Heart right ventricle (tissue), 16 donors: ENCODE data around the gene PPP3CA. TPM values are rescaled to one million over a fixed set of nuclear protein-coding genes. Genes with fewer than 3 reads are reported as not detected.

Source experiments
- ATAC-seq, 8 donors: fragments of 200-7000 bp; cut with Tn5 transposase; one replicate each; pipeline ENCODE4 v1.9.1; 2020; ENCODE audit warnings: mild to moderate bottlenecking in 8 of 8, moderate library complexity in 8 of 8, moderate number of reproducible peaks in 1 of 8
- DNase-seq, 2 donors: peaks; one replicate each; pipeline ENCODE4 v3.0.0-alpha.2; 2020
- H3K27ac ChIP-seq, 10 donors: fragments of 200-600 bp; sonication (generic) in 2 of 10; one replicate each; pipeline versions ENCODE4 v1.5.0 to v1.8.0; 2020 to 2022; ENCODE audit warnings: mild to moderate bottlenecking in 3 of 10
- H3K27me3 ChIP-seq, 7 donors: fragments of 200-600 bp; one replicate each; pipeline ENCODE4 v1.8.0; 2021 to 2022; ENCODE audit warnings: mild to moderate bottlenecking in 2 of 7
- H3K36me3 ChIP-seq, 9 donors: fragments of 200-600 bp; sonication (generic) in 1 of 9; one replicate each; pipeline versions ENCODE4 v1.5.0 to v1.8.0; 2020 to 2022; ENCODE audit warnings: mild to moderate bottlenecking in 2 of 9
- H3K4me1 ChIP-seq, 9 donors: fragments of 200-600 bp; sonication (generic) in 1 of 9; one replicate each; pipeline versions ENCODE4 v1.5.0 to v1.8.0; 2020 to 2022; ENCODE audit warnings: mild to moderate bottlenecking in 4 of 9
- H3K4me3 ChIP-seq, 10 donors: fragments of 200-600 bp; sonication (generic) in 2 of 10; one replicate each; pipeline versions ENCODE4 v1.5.0 to v1.8.0; 2020 to 2022; ENCODE audit warnings: mild to moderate bottlenecking in 7 of 10, moderate library complexity in 2 of 10
- H3K9me3 ChIP-seq, 11 donors: fragments of 200-600 bp in 10 of 11; sonication (generic) in 2 of 11; one replicate each; pipeline versions ENCODE4 v1.5.0 to v1.8.0; 2013 to 2022; ENCODE audit warnings: mild to moderate bottlenecking in 2 of 11, control low read depth in 1 of 11, moderate library complexity in 1 of 11
- CTCF ChIP-seq, 9 donors: fragments of 200-600 bp; sonication (generic) in 2 of 9; IDR thresholded peaks; one replicate each; pipeline versions ENCODE4 v1.5.0 to v1.8.0; 2021 to 2022; ENCODE audit warnings: antibody characterized with exemption in 9 of 9, mild to moderate bottlenecking in 5 of 9, moderate library complexity in 1 of 9
- WGBS, 2 donors: extraction: QIAGEN DNeasy Blood & Tissue Kit; methylation state at CpG; one replicate each; pipeline ENCODE4 v1.1.7; 2013; ENCODE audit warnings: inconsistent platforms in 1 of 2; 5-methylcytosine and 5-hydroxymethylcytosine counted together
- intact Hi-C, 10 donors: fragments of 100-400 bp; cut with DNase I; formaldehyde crosslinking; loops; one replicate each; pipeline versions ENCODE4 v1.11.1 to v1.14.2; 2022
- polyA plus RNA-seq, 2 donors: library from polyadenylated mRNA; stranded (reverse); fragments of 200-250 nt; gene quantifications; one replicate each; pipeline ENCODE4 v1.2.3, GENCODE V29; 2013
- total RNA-seq, 10 donors: library from RNA; stranded (reverse); fragmentation: NEBNext Ultra II Directional in 3 of 10; extraction: Animal tissue kit (Norgen Biotek cat#: 25700) in 3 of 10; gene quantifications; one replicate each; pipeline versions ENCODE4 v1.2.1 to v1.2.4, GENCODE V29; 2021 to 2023
- donor health status: Arrhythmogenic right ventricular cardiomyopathy.
- donor health status: ischemic (EF 13 %, LVEDD 7.1; RV severe dilation, severe dysfunction).
- donor health status: healthy with polysubstance abuse.
- donor health status: DM: no; HTN: yes; CAD: no.
- donor health status: DM: no; HTN: no; CAD: no.
- donor health status: ischemic (EF 25% LVEDD 6.9; RV normal size, moderate dysfunction).
- donor health status: ischemic (EF 25% LVEDD 5.7; RV mildly dilated, moderate dysfunction).
- donor health status: healthy.
- donor health status: DM: yes; HTN: yes; CAD: no.
- donor health status: Ischemic cardiomyopathy.
- donor health status: ischemic (EF 35%, LVEDD 5.7; RV mildly dilated, moderate dysfunction).
- donor health status: nonischemic (EF 11% LVEDD 7.7; RV severe dilation, severe dysfunction).
- donor health status: DM: yes; HTN: yes; CAD: no.
- donor health status: PGD.
- donor health status: ischemic (EF 29% LVEDD 5.4; RV normal size, mild dysfunction).
- donor health status: nonischemic (EF 23%, LVEDD 6.1; RV moderate dilation, normal function).

Gene PPP3CA
- total and polyA plus RNA-seq, 12 donors = 8.1 to 30.8 (median 19.1) TPM

DNA sequence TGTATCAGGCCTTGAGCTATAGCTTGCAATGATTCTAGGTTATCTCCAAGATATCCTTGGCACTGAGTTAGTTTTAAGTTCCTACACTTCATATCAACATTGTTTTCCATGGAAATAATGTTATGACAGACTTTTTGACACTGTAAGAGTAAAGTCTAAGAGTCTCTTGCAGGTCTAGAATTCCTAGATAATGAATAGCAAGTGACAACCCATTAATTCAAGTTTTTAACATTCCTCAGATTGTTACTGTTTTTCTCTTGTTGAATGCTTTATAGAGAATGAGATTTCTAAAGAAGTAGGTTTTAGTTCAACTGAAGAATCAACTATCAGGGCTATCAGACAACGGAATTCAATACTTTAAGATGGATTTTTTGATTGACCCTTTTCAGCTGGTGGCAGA is 276.1 kb downstream of the PPP3CA start:
- no peak for ATAC-seq
- no peak overlapping the region for H3K4me3 ChIP-seq
- no peak for TF ChIP-seq CTCF (IDR thresholded peaks at IDR 0.05)
- H3K27me3 ChIP-seq = no peaks in the 10 kb centered on the region
- H3K9me3 ChIP-seq = no peaks in the 10 kb centered on the region
- no peak overlapping the region for H3K27ac ChIP-seq
- WGBS, 2 donors = 92 to 93% methylated on average over 1 of the region's 1 CpG
- H3K36me3 ChIP-seq = peaks cover 0 to 16% (median 0%) of the 10 kb centered on the region in 9 donors
- no peak for DNase-seq
- intact Hi-C loops = no loop called here
- peaks cover 0 to 8% (median 0%) of the 10 kb centered on the region in 9 donors for H3K4me1 ChIP-seq

DNA sequence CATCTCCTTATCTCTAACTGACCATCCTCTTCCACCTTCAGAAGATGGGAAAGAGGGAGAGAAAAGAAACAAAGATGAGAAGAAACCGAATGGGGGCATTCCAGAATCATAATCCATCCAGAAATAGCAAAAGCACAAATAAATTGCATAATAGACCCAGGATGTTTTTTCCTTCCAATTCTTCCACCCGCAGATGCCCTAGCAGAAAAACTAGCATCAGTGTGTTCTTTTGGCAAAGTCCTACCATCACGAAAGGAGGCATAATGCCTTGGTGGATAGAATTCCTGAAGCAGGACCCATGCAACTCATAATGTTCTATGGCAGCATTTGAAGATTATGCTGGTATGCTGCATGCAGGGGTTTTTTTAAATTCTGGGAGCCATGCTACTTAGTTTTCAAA is 279.2 kb downstream of the PPP3CA start:
- Histone ChIP-seq H3K36me3 (peaks cover 0 to 19% (median 0%) of the 10 kb centered on the region in 9 donors), H3K4me1 (peaks cover 0 to 27% (median 6%) of the 10 kb centered on the region in 9 donors), H3K9me3 (no peaks in the 10 kb centered on the region), H3K4me3 (no peak overlapping the region), H3K27ac (no peak overlapping the region), H3K27me3 (no peaks in the 10 kb centered on the region)
- TF ChIP-seq CTCF (IDR thresholded peaks at IDR 0.05) = no peak
- ATAC-seq (no peak), DNase-seq (no peak)
- 88 to 92% methylated on average over 3 of the region's 3 CpGs for WGBS, 2 donors
- intact Hi-C loops = no loop called here

DNA sequence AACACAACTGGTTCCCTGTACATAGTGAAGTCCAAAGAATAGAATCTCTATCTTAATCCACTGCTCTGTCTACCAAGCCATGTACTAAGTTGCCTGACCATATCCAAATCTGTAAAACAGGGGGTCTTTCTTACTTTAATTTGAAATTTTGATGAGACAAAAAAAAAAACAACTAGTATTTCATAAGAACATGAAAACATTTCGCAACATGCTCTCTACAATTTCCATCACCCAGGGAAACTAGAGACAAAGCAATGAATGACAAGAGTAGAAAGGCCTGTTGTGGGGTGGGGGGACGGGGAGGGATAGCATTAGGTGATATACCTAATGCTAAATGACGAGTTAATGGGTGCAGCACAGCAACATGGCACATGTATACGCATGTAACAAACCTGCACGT is 279.9 kb downstream of the PPP3CA start:
- WGBS, 2 donors = 96% methylated on average over 5 of the region's 5 CpGs
- Histone ChIP-seq H3K4me1 (peaks cover 0 to 28% (median 9%) of the 10 kb centered on the region in 9 donors), H3K4me3 (no peak overlapping the region), H3K36me3 (peaks cover 0 to 17% (median 0%) of the 10 kb centered on the region in 9 donors), H3K27ac (no peak overlapping the region), H3K27me3 (no peaks in the 10 kb centered on the region), H3K9me3 (no peaks in the 10 kb centered on the region)
- DNase-seq (no peak), ATAC-seq (no peak)
- no peak for TF ChIP-seq CTCF (IDR thresholded peaks at IDR 0.05)
- intact Hi-C loops = no loop called here

GRCh38 chr4:101066626-101067170 is 280.6 kb downstream of the PPP3CA start:
- DNase-seq = no peak
- intact Hi-C loops = no loop called here
- WGBS, 2 donors = 89 to 92% methylated on average over 6 of the region's 6 CpGs
- no peak for ATAC-seq
- Histone ChIP-seq H3K27me3 (no peaks in the 10 kb centered on the region), H3K4me3 (no peak overlapping the region), H3K9me3 (no peaks in the 10 kb centered on the region), H3K27ac (no peak overlapping the region), H3K36me3 (peaks cover 0 to 19% (median 0%) of the 10 kb centered on the region in 9 donors), H3K4me1 (peaks cover 0 to 28% (median 9%) of the 10 kb centered on the region in 9 donors)
- TF ChIP-seq CTCF (IDR thresholded peaks at IDR 0.05) = no peak
